Stomach smooth muscle (tissue), 2 donors: ENCODE measurements around the gene FGF2.
A peak's percentile ranks its signal among the peaks of the same experiment; 100 is the strongest.
"Not testable (repeated sequence)": the region's sequence is repeated elsewhere in the genome, so short reads cannot be mapped to it uniquely, and the experiment has no call there.

ENCODE experiments used
- H3K27ac ChIP-seq: one replicate; pipeline ENCODE4 v1.7.0; 2013; ENCODE audit warnings: mild to moderate bottlenecking, low read length, inconsistent platforms
- H3K27me3 ChIP-seq, 2 donors: one replicate each; pipeline ENCODE4 v1.7.0; 2013; ENCODE audit warnings: low read length in 2 of 2; ENCODE audit not compliant: insufficient read depth in 2 of 2, control insufficient read depth in 1 of 2
- H3K36me3 ChIP-seq, 2 donors: one replicate each; pipeline ENCODE4 v1.7.0; 2013; ENCODE audit warnings: low read length in 2 of 2; ENCODE audit not compliant: control insufficient read depth in 2 of 2, insufficient read depth in 2 of 2
- H3K4me1 ChIP-seq: one replicate; pipeline ENCODE4 v1.7.0; 2013; ENCODE audit warnings: low read length; ENCODE audit not compliant: control insufficient read depth, insufficient read depth
- H3K4me3 ChIP-seq, 2 donors: one replicate each; pipeline ENCODE4 v1.7.0; 2013; ENCODE audit warnings: low read length in 2 of 2
- H3K9ac ChIP-seq, 2 donors: one replicate each; pipeline ENCODE4 v1.7.0; 2013; ENCODE audit warnings: low read length in 2 of 2, mild to moderate bottlenecking in 1 of 2
- H3K9me3 ChIP-seq, 2 donors: one replicate each; pipeline ENCODE4 v1.7.0; 2013; ENCODE audit warnings: low read length in 2 of 2; ENCODE audit not compliant: control insufficient read depth in 2 of 2
- donor health status: healthy.
- donor health status: Pancreatic carcinoma.

Gene FGF2

GRCh38 chr4:122827879-122828601 lies 1.4 kb downstream of the FGF2 start:
- H3K27me3 ChIP-seq = no peaks in the 10 kb centered on the region
- H3K27ac ChIP-seq = peak overlapping the region; percentile 84
- H3K9ac ChIP-seq = peak overlapping the region; percentile 78 to 84
- H3K4me3 ChIP-seq = peak overlapping the region; percentile 87 to 88
- no peaks in the 10 kb centered on the region for H3K9me3 ChIP-seq
- H3K36me3 ChIP-seq = no peaks in the 10 kb centered on the region
- H3K4me1 ChIP-seq = peaks cover 29% of the 10 kb centered on the region

DNA sequence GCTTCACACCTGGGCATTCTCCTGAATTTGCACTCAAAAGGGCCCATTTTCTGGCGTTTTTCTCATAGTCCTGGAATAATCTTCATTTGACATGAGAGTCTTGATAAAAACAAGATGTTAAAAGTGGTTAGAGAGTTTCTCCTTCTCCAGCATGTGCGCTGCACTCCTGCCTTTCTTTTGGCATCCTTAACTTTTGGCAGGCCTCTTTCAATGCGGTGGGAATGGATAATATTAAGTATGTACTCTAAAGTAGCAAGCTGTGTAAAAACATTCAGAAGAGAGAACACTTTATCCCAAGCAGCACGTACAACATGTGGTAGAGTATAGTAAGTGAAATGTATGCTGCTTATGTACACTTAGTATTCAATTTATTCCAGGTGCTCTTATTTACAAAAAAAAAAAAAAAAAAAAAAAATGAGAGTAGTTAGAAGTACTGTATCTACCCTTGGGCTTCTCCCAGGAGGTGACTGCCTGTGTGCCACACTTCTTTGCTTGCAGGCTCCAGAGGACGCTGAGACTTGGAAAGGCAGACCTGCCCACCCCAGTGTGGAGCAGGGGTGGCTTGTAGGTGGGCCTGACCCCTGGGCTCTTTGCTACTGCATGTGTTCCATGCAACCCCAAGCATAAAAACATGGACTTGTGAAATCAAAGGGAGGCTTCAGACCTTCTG lies 3.9 kb downstream of the FGF2 start:
- Histone ChIP-seq H3K27ac (peak overlapping the region; percentile 68), H3K4me1 (peaks cover 34% of the 10 kb centered on the region), H3K9me3 (no peaks in the 10 kb centered on the region), H3K4me3 (peak overlapping the region; percentile 13 to 40), H3K27me3 (no peaks in the 10 kb centered on the region), H3K9ac (no peak overlapping the region), H3K36me3 (no peaks in the 10 kb centered on the region)

GRCh38 chr4:122831515-122832196 lies 5.0 kb downstream of the FGF2 start:
- Histone ChIP-seq H3K27me3 (no peaks in the 10 kb centered on the region), H3K27ac (peak overlapping the region; percentile 68), H3K36me3 (no peaks in the 10 kb centered on the region), H3K9ac (no peak overlapping the region), H3K9me3 (no peaks in the 10 kb centered on the region), H3K4me1 (peaks cover 34% of the 10 kb centered on the region), H3K4me3 (peak overlapping the region in 1 of 2 donors; percentile 13)

DNA sequence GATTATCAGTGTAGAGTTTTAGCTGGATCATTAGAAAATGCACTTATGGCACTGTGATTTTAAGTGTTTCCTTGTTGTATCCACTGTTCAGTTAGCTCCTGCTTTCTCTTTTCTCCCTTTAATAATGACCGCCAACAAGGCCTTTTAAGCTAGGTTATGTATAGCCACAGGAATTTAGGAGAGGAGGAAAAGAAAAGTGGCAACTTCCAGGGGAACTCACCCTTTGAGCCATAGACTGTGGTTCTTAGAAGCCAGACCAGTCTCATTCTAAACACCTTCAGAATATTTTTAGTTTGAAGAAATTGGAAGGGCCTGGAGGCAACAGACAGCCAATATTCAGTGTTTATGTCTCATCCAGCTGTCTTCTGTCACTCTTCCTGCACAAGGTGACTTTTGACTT lies 6.1 kb downstream of the FGF2 start:
- Histone ChIP-seq H3K27ac (no peak overlapping the region), H3K9ac (no peak overlapping the region), H3K4me1 (peaks cover 31% of the 10 kb centered on the region), H3K9me3 (no peaks in the 10 kb centered on the region), H3K27me3 (no peaks in the 10 kb centered on the region), H3K36me3 (no peaks in the 10 kb centered on the region), H3K4me3 (peak overlapping the region in 1 of 2 donors; percentile 3)

DNA sequence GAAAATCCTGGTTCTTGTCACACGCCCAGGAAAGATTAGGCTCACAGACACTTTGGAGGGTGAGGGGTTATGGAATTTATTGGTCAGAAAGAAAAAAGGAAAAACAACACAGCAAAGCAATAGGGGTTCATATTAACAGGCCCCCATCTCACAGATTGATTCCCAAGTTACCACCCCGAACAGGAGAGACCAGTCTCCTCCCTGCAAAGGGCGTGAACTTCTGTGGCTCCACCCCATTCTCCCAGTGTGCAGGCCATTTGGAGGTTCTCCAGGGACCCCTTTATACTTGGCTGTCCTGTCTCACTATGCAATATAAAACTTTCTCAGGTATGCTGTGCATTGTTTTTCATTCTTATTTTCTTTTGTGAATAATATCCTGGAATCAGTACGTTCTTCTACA lies 7.4 kb downstream of the FGF2 start:
- H3K27ac ChIP-seq = no peak overlapping the region
- H3K9me3 ChIP-seq = no peaks in the 10 kb centered on the region
- peaks cover 24% of the 10 kb centered on the region for H3K4me1 ChIP-seq
- no peaks in the 10 kb centered on the region for H3K36me3 ChIP-seq
- H3K27me3 ChIP-seq = no peaks in the 10 kb centered on the region
- no peak overlapping the region for H3K9ac ChIP-seq
- H3K4me3 ChIP-seq = no peak overlapping the region

DNA sequence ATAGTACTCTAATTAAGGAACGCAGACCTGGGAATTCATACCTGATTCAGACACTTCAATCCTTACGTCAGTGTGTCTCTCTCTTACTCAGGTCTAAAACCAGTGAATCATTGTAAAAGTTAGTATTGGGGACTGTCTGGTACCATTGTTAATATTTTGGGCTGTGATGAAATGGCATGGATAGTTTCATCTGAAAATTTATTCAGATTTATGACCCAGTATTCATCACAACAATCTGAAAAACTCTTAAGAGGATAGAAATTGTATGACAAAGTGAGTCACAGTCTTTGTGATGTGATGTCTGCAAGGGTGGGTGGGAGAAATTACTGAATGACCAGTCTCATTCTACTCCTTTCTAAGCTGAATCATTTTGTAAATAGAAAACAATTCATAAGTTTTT lies 10.3 kb downstream of the FGF2 start:
- peaks cover 5 to 7% of the 10 kb centered on the region in 2 donors for H3K36me3 ChIP-seq
- H3K27me3 ChIP-seq = no peaks in the 10 kb centered on the region
- no peak overlapping the region for H3K27ac ChIP-seq
- H3K4me1 ChIP-seq = peaks cover 21% of the 10 kb centered on the region
- H3K4me3 ChIP-seq = no peak overlapping the region
- no peaks in the 10 kb centered on the region for H3K9me3 ChIP-seq
- no peak overlapping the region for H3K9ac ChIP-seq

GRCh38 chr4:122838034-122838433 lies 11.4 kb downstream of the FGF2 start:
- Histone ChIP-seq H3K9me3 (no peaks in the 10 kb centered on the region), H3K4me1 (peaks cover 13% of the 10 kb centered on the region), H3K9ac (no peak overlapping the region), H3K36me3 (peaks cover 5 to 7% of the 10 kb centered on the region in 2 donors), H3K27ac (no peak overlapping the region), H3K27me3 (no peaks in the 10 kb centered on the region), H3K4me3 (no peak overlapping the region)

- no peaks in the 10 kb centered on the region for H3K9me3 ChIP-seq
- peaks cover 13% of the 10 kb centered on the region for H3K4me1 ChIP-seq
- H3K9ac ChIP-seq = no peak overlapping the region
- no peak overlapping the region for H3K4me3 ChIP-seq
- H3K27ac ChIP-seq = no peak overlapping the region
- H3K27me3 ChIP-seq = no peaks in the 10 kb centered on the region
- H3K36me3 ChIP-seq = peaks cover 5 to 7% of the 10 kb centered on the region in 2 donors
These were observed 15.8 kb downstream of the FGF2 start for GRCh38 chr4:122842392-122842791.

DNA sequence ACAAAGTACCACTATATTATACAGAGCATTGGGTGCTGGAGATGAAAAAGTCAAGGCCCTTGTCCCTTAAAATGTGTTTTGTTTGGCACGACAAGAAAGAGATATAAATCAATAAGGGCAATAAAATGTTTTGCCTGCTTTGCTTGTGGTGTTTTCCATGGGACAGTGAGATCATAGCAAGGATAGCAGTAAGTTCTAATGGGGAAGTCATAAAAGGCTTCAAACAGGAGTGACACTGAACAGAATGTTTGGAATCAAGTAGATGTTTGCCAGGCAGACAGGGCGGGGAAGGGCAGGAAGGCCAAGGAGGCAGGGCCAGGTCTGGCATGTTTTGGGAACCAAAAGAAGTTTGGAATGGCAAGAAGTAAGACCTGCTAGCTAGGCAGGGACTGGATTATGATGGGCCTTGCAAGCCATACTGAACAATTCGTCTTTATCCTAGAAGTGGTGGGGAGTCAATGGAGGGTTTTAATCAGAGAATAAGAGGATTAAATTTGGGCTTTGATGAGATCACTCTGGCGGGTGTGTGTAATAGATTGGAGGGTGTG lies 16.4 kb downstream of the FGF2 start:
- Histone ChIP-seq H3K36me3 (peaks cover 5 to 7% of the 10 kb centered on the region in 2 donors), H3K9ac (no peak overlapping the region), H3K4me1 (peaks cover 15% of the 10 kb centered on the region), H3K9me3 (no peaks in the 10 kb centered on the region), H3K27me3 (no peaks in the 10 kb centered on the region), H3K27ac (peak overlapping the region; percentile 7), H3K4me3 (no peak overlapping the region)

DNA sequence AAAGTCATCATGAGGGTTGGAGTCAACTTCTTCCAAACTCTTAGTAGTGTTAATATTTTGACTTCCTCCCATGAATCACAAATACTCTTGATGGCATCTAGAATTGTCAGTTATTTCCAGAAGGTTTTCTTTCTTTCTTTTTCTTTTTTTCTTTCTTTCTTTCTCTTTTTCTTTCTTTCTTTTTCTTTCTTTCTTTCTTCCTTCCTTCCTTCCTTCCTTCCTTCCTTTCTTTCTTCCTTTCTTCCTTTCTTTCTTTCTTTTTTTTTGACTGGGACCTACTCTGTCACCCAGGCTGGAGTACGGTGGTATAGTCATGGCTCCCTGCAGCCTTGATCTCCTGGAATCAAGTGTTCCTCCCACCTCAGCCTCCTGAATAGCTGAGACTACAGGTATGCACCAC lies 17.8 kb downstream of the FGF2 start:
- not testable (repeated sequence) for H3K9ac ChIP-seq, H3K9me3 ChIP-seq, H3K27ac ChIP-seq, H3K27me3 ChIP-seq, H3K36me3 ChIP-seq, H3K4me3 ChIP-seq
- peaks cover 15% of the 10 kb centered on the region for H3K4me1 ChIP-seq
